GM18861 (cell line): ENCODE measurements around the gene C1orf159.

ENCODE experiments used
- ATAC-seq: cut with Tn5 transposase; IDR thresholded peaks from one replicate; pipeline ENCODE4 v1.9.1; 2021; ENCODE audit not compliant: unreplicated experiment

Gene C1orf159

GRCh38 chr1:1132956-1133750, 17.3 kb upstream of the C1orf159 start:
- no peak for ATAC-seq

- no peak for ATAC-seq
Measured at GRCh38 chr1:1132042-1132950, 16.4 kb upstream of the C1orf159 start.

- no peak for ATAC-seq
Measured at GRCh38 chr1:1130206-1131120, 14.6 kb upstream of the C1orf159 start.

GRCh38 chr1:1129381-1129821, 13.5 kb upstream of the C1orf159 start:
- no peak for ATAC-seq

GRCh38 chr1:1128454-1129139, 12.7 kb upstream of the C1orf159 start:
- no peak for ATAC-seq

- no peak for ATAC-seq
Measured at GRCh38 chr1:1127551-1128451, 11.9 kb upstream of the C1orf159 start.

- ATAC-seq = no peak
Measured at GRCh38 chr1:1125945-1126344, 10.1 kb upstream of the C1orf159 start.

- ATAC-seq = no peak
Measured at GRCh38 chr1:1124786-1125642, 9.1 kb upstream of the C1orf159 start.

- ATAC-seq = no peak
Measured at GRCh38 chr1:1124508-1124785, 8.6 kb upstream of the C1orf159 start.

- ATAC-seq = no peak
Measured at GRCh38 chr1:1123581-1124507, 8.0 kb upstream of the C1orf159 start.

GRCh38 chr1:1122981-1123480, 7.1 kb upstream of the C1orf159 start:
- no peak for ATAC-seq

GRCh38 chr1:1122078-1122811, 6.4 kb upstream of the C1orf159 start:
- no peak for ATAC-seq

- no peak for ATAC-seq
Measured at GRCh38 chr1:1121611-1122077, 5.8 kb upstream of the C1orf159 start.

- no peak for ATAC-seq
Measured at GRCh38 chr1:1120866-1121591, 5.1 kb upstream of the C1orf159 start.

- no peak for ATAC-seq
Measured at GRCh38 chr1:1120096-1120495, 4.2 kb upstream of the C1orf159 start.
